Suprapubic skin (tissue), 4 donors: Measurements from ENCODE around the gene ALX3. TPM values are rescaled to one million over a fixed set of nuclear protein-coding genes. Genes with fewer than 3 reads are reported as not detected.

ENCODE experiments used
- DNase-seq, 2 donors: peaks; one replicate each; pipeline ENCODE4 v3.0.0-alpha.2; 2019; ENCODE audit warnings: low spot score in 2 of 2
- H3K27ac ChIP-seq: fragments of 200-600 bp; sonication (generic); one replicate; pipeline ENCODE4 v1.5.1; 2019
- H3K27me3 ChIP-seq: fragments of 200-600 bp; sonication (generic); one replicate; pipeline ENCODE4 v1.5.1; 2019
- H3K36me3 ChIP-seq: fragments of 200-600 bp; sonication (generic); one replicate; pipeline ENCODE4 v1.5.1; 2019
- H3K4me1 ChIP-seq: fragments of 200-600 bp; sonication (generic); one replicate; pipeline ENCODE4 v1.5.1; 2019
- H3K4me3 ChIP-seq: fragments of 200-600 bp; sonication (generic); one replicate; pipeline ENCODE4 v1.5.1; 2019; ENCODE audit warnings: mild to moderate bottlenecking
- H3K9me3 ChIP-seq: fragments of 200-600 bp; sonication (generic); one replicate; pipeline ENCODE4 v1.5.1; 2019
- CTCF ChIP-seq, 2 donors: fragments of 200-600 bp in 1 of 2; fragments of 450-650 bp in 1 of 2; sonication (generic) in 1 of 2; IDR thresholded peaks; one replicate each; pipeline ENCODE4 v1.5.1; 2016 to 2019; ENCODE audit warnings: antibody characterized with exemption in 2 of 2, mild to moderate bottlenecking in 1 of 2, moderate library complexity in 1 of 2
- EP300 ChIP-seq: sonication (generic); formaldehyde crosslinking; IDR thresholded peaks from one replicate; pipeline ENCODE4 v1.6.1; 2017; ENCODE audit warnings: antibody characterized with exemption
- POLR2A ChIP-seq, 2 donors: fragments of 450-650 bp; IDR thresholded peaks; one replicate each; pipeline ENCODE4 v1.6.1; 2017; ENCODE audit warnings: antibody characterized with exemption in 2 of 2, mild to moderate bottlenecking in 2 of 2, moderate library complexity in 2 of 2
- POLR2AphosphoS5 ChIP-seq, 3 donors: sonication (generic); formaldehyde crosslinking; IDR thresholded peaks; one replicate each; pipeline ENCODE4 v1.6.1; 2017; ENCODE audit warnings: antibody characterized with exemption in 3 of 3
- WGBS: methylation state at CpG from one replicate; pipeline ENCODE4 v1.1.5; 2018; 5-methylcytosine and 5-hydroxymethylcytosine counted together
- total RNA-seq, 4 donors: library from RNA; depleted of rRNA; stranded (reverse); fragments of >200 nt; gene quantifications; one replicate each; pipeline ENCODE4 v1.1.0, GENCODE V29; 2016

ALX3 gene
- total RNA-seq, 4 donors from 2014 or later: 0.49 to 0.60 TPM; not detected in 2

- Histone ChIP-seq H3K36me3 (no peaks in the 10 kb centered on the region), H3K4me3 (no peak overlapping the region), H3K9me3 (no peaks in the 10 kb centered on the region), H3K4me1 (peaks cover 34% of the 10 kb centered on the region), H3K27me3 (peaks cover 68% of the 10 kb centered on the region), H3K27ac (no peak overlapping the region)
- no peak for DNase-seq
- TF ChIP-seq CTCF (IDR thresholded peaks at IDR 0.05): no peak
- TF ChIP-seq POLR2AphosphoS5 (IDR thresholded peaks at IDR 0.05): no peak
- no peak for TF ChIP-seq POLR2A (IDR thresholded peaks at IDR 0.05)
- no peak for TF ChIP-seq EP300
- 68% methylated on average over 11 of the region's 23 CpGs for WGBS
Observed at GRCh38 chr1:110067479-110067892, 3.0 kb downstream of the ALX3 start.

GRCh38 chr1:110065841-110066240, 4.6 kb downstream of the ALX3 start:
- Histone ChIP-seq H3K9me3 (no peaks in the 10 kb centered on the region), H3K27ac (no peak overlapping the region), H3K4me1 (peaks cover 34% of the 10 kb centered on the region), H3K36me3 (peaks cover 4% of the 10 kb centered on the region), H3K27me3 (peaks cover 51% of the 10 kb centered on the region), H3K4me3 (no peak overlapping the region)
- TF ChIP-seq EP300 (no peak), POLR2AphosphoS5 (IDR thresholded peaks at IDR 0.05) (no peak), POLR2A (IDR thresholded peaks at IDR 0.05) (no peak), CTCF (IDR thresholded peaks at IDR 0.05) (no peak)
- DNase-seq: no peak
- 77% methylated on average over 3 of the region's 5 CpGs for WGBS

GRCh38 chr1:110064576-110065337, 5.7 kb downstream of the ALX3 start:
- Histone ChIP-seq H3K4me1 (peaks cover 24% of the 10 kb centered on the region), H3K4me3 (no peak overlapping the region), H3K27ac (no peak overlapping the region), H3K9me3 (no peaks in the 10 kb centered on the region), H3K36me3 (peaks cover 4% of the 10 kb centered on the region), H3K27me3 (peaks cover 40% of the 10 kb centered on the region)
- TF ChIP-seq EP300 (no peak), POLR2AphosphoS5 (IDR thresholded peaks at IDR 0.05) (no peak), CTCF (IDR thresholded peaks at IDR 0.05) (no peak), POLR2A (IDR thresholded peaks at IDR 0.05) (no peak)
- no peak for DNase-seq
- 88% methylated on average over 17 of the region's 18 CpGs for WGBS

GRCh38 chr1:110063781-110064180, 6.7 kb downstream of the ALX3 start:
- Histone ChIP-seq H3K4me3 (no peak overlapping the region), H3K9me3 (no peaks in the 10 kb centered on the region), H3K36me3 (peaks cover 4% of the 10 kb centered on the region), H3K27ac (no peak overlapping the region), H3K4me1 (peaks cover 14% of the 10 kb centered on the region), H3K27me3 (peaks cover 31% of the 10 kb centered on the region)
- WGBS: 48% methylated on average over 4 of the region's 4 CpGs
- TF ChIP-seq CTCF (IDR thresholded peaks at IDR 0.05) (no peak), EP300 (no peak), POLR2A (IDR thresholded peaks at IDR 0.05) (no peak), POLR2AphosphoS5 (IDR thresholded peaks at IDR 0.05) (no peak)
- no peak for DNase-seq

- peaks cover 19% of the 10 kb centered on the region for H3K27me3 ChIP-seq
- 87% methylated on average over 2 of the region's 2 CpGs for WGBS
Observed at GRCh38 chr1:110062612-110063011, 7.9 kb downstream of the ALX3 start.

More at GRCh38 chr1:110062612-110063011, 7.9 kb downstream of the ALX3 start:
- Histone ChIP-seq H3K4me1 (peaks cover 12% of the 10 kb centered on the region), H3K9me3 (no peaks in the 10 kb centered on the region), H3K4me3 (no peak overlapping the region), H3K27ac (no peak overlapping the region), H3K36me3 (peaks cover 4% of the 10 kb centered on the region)
- no peak for DNase-seq
- TF ChIP-seq POLR2A (IDR thresholded peaks at IDR 0.05) (no peak), POLR2AphosphoS5 (IDR thresholded peaks at IDR 0.05) (no peak), EP300 (no peak), CTCF (IDR thresholded peaks at IDR 0.05) (no peak)
